HCT116 (cell line): ENCODE data around the gene HLA-DMA. TPM values are rescaled to one million over a fixed set of nuclear protein-coding genes. Genes with fewer than 3 reads are reported as not detected.

ENCODE experiments used
- ATAC-seq: fragments of 200-7000 bp; cut with Tn5 transposase; 2 replicates; pipeline ENCODE4 v1.9.1; 2020; ENCODE audit warnings: mild to moderate bottlenecking, moderate library complexity
- BruUV-seq: library from RNA; stranded (reverse); fragments of 400-500 nt; replicated peaks from 2 replicates; lab custom pipeline; 2021; lab: Mats Ljungman, UMichigan
- CTCF ChIA-PET: fragments of 300-600 bp; sonication (Branson Sonifier 250); formaldehyde crosslinking; loops from one replicate; lab custom pipeline; 2021; ENCODE audit warnings: antibody characterized with exemption; lab: Charles Lee
- POLR2A ChIA-PET: fragments of 300-600, 350-600 bp; sonication (Branson Sonifier 250); formaldehyde crosslinking; loops from one replicate; lab custom pipeline; 2021; ENCODE audit warnings: antibody characterized with exemption; lab: Charles Lee
- RAD21 ChIA-PET, 2 experiments: fragments of 300-600 bp; sonication (Branson Sonifier 250); formaldehyde crosslinking; loops; one replicate each; lab custom pipeline; 2023; ENCODE audit warnings: low total read pairs in 2 of 2; ENCODE audit not compliant: uncharacterized antibody in 2 of 2, unreplicated experiment in 2 of 2, low non-redundant PET in 1 of 2; lab: Charles Lee
- DNase-seq: peaks from one replicate; pipeline ENCODE4 v3.0.0-alpha.2; 2010; ENCODE audit warnings: low read depth, low spot score
- H2AFZ ChIP-seq: fragments of 200-600 bp; shearing (Covaris generic), sonication (generic); 2 replicates; pipeline ENCODE4 v1.6.1; 2017; ENCODE audit warnings: low read depth, mixed run types, mixed read lengths, antibody characterized with exemption, low read length; ENCODE audit not compliant: poor library complexity, severe bottlenecking
- H3K27ac ChIP-seq: 2 replicates; pipeline ENCODE4 v1.5.1; 2012; ENCODE audit warnings: low read depth, low read length
- H3K27me3 ChIP-seq: fragments of 200-600 bp; sonication (generic); 2 replicates; pipeline ENCODE4 v1.6.1; 2016; ENCODE audit warnings: mixed run types, low read length, mixed read lengths; ENCODE audit not compliant: insufficient read depth
- H3K36me3 ChIP-seq, 2 experiments: fragments of 200-500 bp in 1 of 2; fragments of 200-600 bp in 1 of 2; sonication (Bioruptor generic) in 1 of 2; sonication (generic) in 1 of 2; 2 replicates each; pipeline versions ENCODE4 v1.5.1 to v1.6.1; 2014 to 2016; ENCODE audit warnings: low read length in 2 of 2, inconsistent platforms in 1 of 2, mixed read lengths in 1 of 2, mixed run types in 1 of 2; ENCODE audit not compliant: insufficient read depth in 2 of 2, control insufficient read depth in 1 of 2
- H3K4me1 ChIP-seq, 2 experiments: fragments of 200-600 bp in 1 of 2; sonication (generic) in 1 of 2; 2 replicates each; pipeline versions ENCODE4 v1.5.1 to v1.6.1; 2012 to 2017; ENCODE audit warnings: low read length in 2 of 2, inconsistent platforms in 1 of 2, mild to moderate bottlenecking in 1 of 2, mixed read lengths in 1 of 2, mixed run types in 1 of 2, moderate library complexity in 1 of 2; ENCODE audit not compliant: insufficient read depth in 2 of 2, control insufficient read depth in 1 of 2
- H3K4me2 ChIP-seq: fragments of 200-600 bp; sonication (generic); 2 replicates; pipeline ENCODE4 v1.6.1; 2017; ENCODE audit warnings: mixed run types, low read length, mixed read lengths
- H3K4me3 ChIP-seq, 2 experiments: fragments of 200-600 bp in 1 of 2; sonication (generic) in 1 of 2; replicated peaks in 1 of 2; 2 replicates each; pipeline ENCODE4 v1.5.1; 2011 to 2016; ENCODE audit warnings: low read length in 2 of 2, control low read depth in 1 of 2, low read depth in 1 of 2, mild to moderate bottlenecking in 1 of 2, mixed read lengths in 1 of 2, mixed run types in 1 of 2
- H3K79me2 ChIP-seq: fragments of 200-600 bp; sonication (generic); 2 replicates; pipeline ENCODE4 v1.6.1; 2017; ENCODE audit warnings: mild to moderate bottlenecking, mixed run types, low read length, moderate library complexity, mixed read lengths; ENCODE audit not compliant: insufficient read depth
- H3K9ac ChIP-seq: fragments of 200-600 bp; sonication (generic); 2 replicates; pipeline ENCODE4 v1.6.1; 2016; ENCODE audit warnings: low read length, mixed read lengths
- H3K9me2 ChIP-seq: fragments of 200-600 bp; sonication (generic), shearing (Covaris generic); 2 replicates; pipeline ENCODE4 v1.6.1; 2017; ENCODE audit warnings: mixed run types, mild to moderate bottlenecking, moderate library complexity; ENCODE audit not compliant: insufficient read depth
- H3K9me3 ChIP-seq, 2 experiments: fragments of 200-500 bp in 1 of 2; fragments of 200-600 bp in 1 of 2; sonication (Bioruptor generic) in 1 of 2; sonication (generic) in 1 of 2; 2 replicates each; pipeline ENCODE4 v1.6.1; 2014 to 2017; ENCODE audit warnings: low read length in 2 of 2, mixed read lengths in 2 of 2, inconsistent platforms in 1 of 2, low read depth in 1 of 2, mild to moderate bottlenecking in 1 of 2, mixed run types in 1 of 2, moderate library complexity in 1 of 2; ENCODE audit not compliant: control insufficient read depth in 1 of 2, insufficient read depth in 1 of 2
- H4K20me1 ChIP-seq: fragments of 200-600 bp; sonication (generic), shearing (Covaris generic); 2 replicates; pipeline ENCODE4 v1.6.1; 2017; ENCODE audit warnings: mixed run types, mild to moderate bottlenecking, moderate library complexity; ENCODE audit not compliant: insufficient read depth
- ATF3 ChIP-seq: IDR thresholded peaks from 2 replicates; pipeline ENCODE4 v1.6.1; 2012
- CBX3 ChIP-seq: IDR thresholded peaks from 2 replicates; pipeline ENCODE4 v1.6.1; 2012; ENCODE audit warnings: low read depth
- EGR1 ChIP-seq: IDR thresholded peaks from 2 replicates; pipeline ENCODE4 v1.6.1; 2012; ENCODE audit warnings: low read depth
- ELF1 ChIP-seq: IDR thresholded peaks from 2 replicates; pipeline ENCODE4 v1.6.1; 2012; ENCODE audit warnings: low read depth, borderline replicate concordance
- EZH2phosphoT487 ChIP-seq: fragments of 200-600 bp; IDR thresholded peaks from 2 replicates; pipeline ENCODE4 v1.6.1; 2018; ENCODE audit warnings: antibody characterized with exemption, borderline replicate concordance
- FOSL1 ChIP-seq: IDR thresholded peaks from 2 replicates; pipeline ENCODE4 v1.6.1; 2012; ENCODE audit warnings: low read depth
- JUND ChIP-seq: IDR thresholded peaks from 2 replicates; pipeline ENCODE4 v1.6.1; 2012
- POLR2A ChIP-seq: IDR thresholded peaks from 2 replicates; pipeline ENCODE4 v1.7.0; 2011; ENCODE audit warnings: borderline replicate concordance; ENCODE audit not compliant: insufficient read depth, insufficient read length; ENCODE audit errors: extremely low read depth
- POLR2AphosphoS5 ChIP-seq: IDR thresholded peaks from 2 replicates; pipeline ENCODE4 v1.6.1; 2011; ENCODE audit warnings: mild to moderate bottlenecking, low read depth, low read length, moderate library complexity
- RAD21 ChIP-seq: IDR thresholded peaks from 2 replicates; pipeline ENCODE4 v1.6.1; 2012; ENCODE audit warnings: low read depth, mild to moderate bottlenecking
- SIN3A ChIP-seq: IDR thresholded peaks from 2 replicates; pipeline ENCODE4 v1.6.1; 2012; ENCODE audit warnings: low read depth
- SRF ChIP-seq: IDR thresholded peaks from 2 replicates; pipeline ENCODE4 v1.6.1; 2012; ENCODE audit warnings: low read depth
- TCF7L2 ChIP-seq: IDR thresholded peaks from 2 replicates; pipeline ENCODE4 v1.7.0; 2011; ENCODE audit warnings: borderline replicate concordance, inconsistent platforms; ENCODE audit not compliant: insufficient read depth, insufficient read length; ENCODE audit errors: extremely low read depth
- intact Hi-C: fragments of 100-400 bp; cut with micrococcal nuclease; formaldehyde crosslinking; loops from 2 replicates; pipeline ENCODE4 v1.10.0; 2022
- total RNA-seq: library from RNA; stranded (reverse); gene quantifications from one replicate; pipeline ENCODE4 v1.2.1, GENCODE V29; 2021; ENCODE audit not compliant: unreplicated experiment
- TF ChIP-seq, protein P1 (sequence below): IDR thresholded peaks from 2 replicates; pipeline ENCODE4 v1.6.1; 2011; ENCODE audit warnings: mild to moderate bottlenecking, low read length, moderate library complexity; ENCODE audit not compliant: insufficient replicate concordance; ENCODE audit errors: extremely low read depth
- TF ChIP-seq, protein P2 (sequence below): IDR thresholded peaks from 2 replicates; pipeline ENCODE4 v1.6.1; 2012; ENCODE audit warnings: low read depth

HLA-DMA gene
- total RNA-seq, 1 experiment from 2014 or later, result 12.1 TPM

DNA sequence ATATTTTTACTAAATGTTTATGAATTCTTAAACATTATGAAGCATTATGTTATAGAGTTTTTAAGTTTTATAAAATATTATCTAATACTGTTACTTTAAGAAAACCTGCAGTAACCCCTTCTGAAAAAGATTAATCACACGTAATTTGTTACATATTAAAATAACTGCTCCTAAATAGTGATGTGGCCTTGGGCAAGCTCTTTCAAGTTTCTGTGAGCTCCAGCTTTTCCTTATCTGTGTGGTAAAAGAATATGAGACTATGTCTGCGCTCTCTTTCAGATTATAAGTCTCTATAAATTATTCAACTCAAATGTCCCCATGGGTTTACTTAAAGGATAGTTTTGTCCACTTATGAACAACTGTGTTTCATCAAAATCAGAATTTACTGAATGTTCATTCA lies 44.0 kb downstream of the HLA-DMA start:
- no peak overlapping the region for H3K4me2 ChIP-seq
- TF ChIP-seq ATF3 (no peak), SIN3A (no peak), EZH2phosphoT487 (no peak), TCF7L2 (no peak), ELF1 (no peak)
- TF ChIP-seq, protein P1, sequence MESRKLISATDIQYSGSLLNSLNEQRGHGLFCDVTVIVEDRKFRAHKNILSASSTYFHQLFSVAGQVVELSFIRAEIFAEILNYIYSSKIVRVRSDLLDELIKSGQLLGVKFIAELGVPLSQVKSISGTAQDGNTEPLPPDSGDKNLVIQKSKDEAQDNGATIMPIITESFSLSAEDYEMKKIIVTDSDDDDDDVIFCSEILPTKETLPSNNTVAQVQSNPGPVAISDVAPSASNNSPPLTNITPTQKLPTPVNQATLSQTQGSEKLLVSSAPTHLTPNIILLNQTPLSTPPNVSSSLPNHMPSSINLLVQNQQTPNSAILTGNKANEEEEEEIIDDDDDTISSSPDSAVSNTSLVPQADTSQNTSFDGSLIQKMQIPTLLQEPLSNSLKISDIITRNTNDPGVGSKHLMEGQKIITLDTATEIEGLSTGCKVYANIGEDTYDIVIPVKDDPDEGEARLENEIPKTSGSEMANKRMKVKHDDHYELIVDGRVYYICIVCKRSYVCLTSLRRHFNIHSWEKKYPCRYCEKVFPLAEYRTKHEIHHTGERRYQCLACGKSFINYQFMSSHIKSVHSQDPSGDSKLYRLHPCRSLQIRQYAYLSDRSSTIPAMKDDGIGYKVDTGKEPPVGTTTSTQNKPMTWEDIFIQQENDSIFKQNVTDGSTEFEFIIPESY, result no peak
- TF ChIP-seq, all 23 proteins: peak for 0
- Histone ChIP-seq H3K9me3 (no peaks in the 10 kb centered on the region), H2AFZ (no peak overlapping the region), H4K20me1 (no peaks in the 10 kb centered on the region), H3K4me1 (no peaks in the 10 kb centered on the region), H3K27me3 (0 out of 2 replicates have a peak, but pooled peaks cover 3% of the 10 kb centered on the region), H3K27ac (no peak overlapping the region), H3K9ac (no peak overlapping the region), H3K79me2 (no peaks in the 10 kb centered on the region), H3K9me2 (no peaks in the 10 kb centered on the region), H3K4me3 (no peak overlapping the region), H3K36me3 (no peaks in the 10 kb centered on the region)
- intact Hi-C loops, result no loop called here
- POLR2A ChIA-PET, result no interaction called here
- ATAC-seq (no peak), DNase-seq (no peak)
- RAD21 ChIA-PET, result no interaction called here
- CTCF ChIA-PET, result interaction anchor here (1.7 kb wide), 1 partner anchor 25 kb away, joined by 8 read pairs; no protein-coding TSS in a partner anchor
- BruUV-seq, result no TSS peak

DNA sequence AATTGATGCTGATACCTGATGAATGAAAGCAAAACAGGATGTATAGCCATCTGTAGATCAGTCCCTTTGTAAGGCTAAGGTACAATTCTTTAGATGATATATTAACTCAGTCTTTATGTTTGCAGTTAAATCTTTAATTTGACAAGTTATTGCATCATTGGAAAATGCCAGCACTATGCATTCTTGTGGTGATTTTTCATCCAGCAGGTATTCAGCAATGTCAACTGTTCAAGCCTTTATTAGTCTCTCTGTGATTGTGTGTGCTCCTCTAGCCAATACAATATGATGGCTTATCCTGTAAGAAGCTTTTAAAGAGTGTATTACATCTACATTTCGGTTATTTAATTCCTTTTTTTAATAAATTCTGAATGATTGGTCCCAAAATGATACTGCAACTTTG lies 46.4 kb downstream of the HLA-DMA start:
- ChIA-PET RAD21 (no interaction called here), CTCF (no interaction called here), POLR2A (no interaction called here)
- DNase-seq (no peak), ATAC-seq (no peak)
- no peaks in the 10 kb centered on the region for H3K36me3 ChIP-seq
- no peaks in the 10 kb centered on the region for H3K9me2 ChIP-seq
- no peaks in the 10 kb centered on the region for H3K9me3 ChIP-seq
- no peak overlapping the region for H3K4me2 ChIP-seq
- H3K4me1 ChIP-seq, result no peaks in the 10 kb centered on the region
- no TSS peak for BruUV-seq
- H3K4me3 ChIP-seq, result no peak overlapping the region
- H3K9ac ChIP-seq, result no peak overlapping the region
- no peak overlapping the region for H3K27ac ChIP-seq
- no peaks in the 10 kb centered on the region for H3K79me2 ChIP-seq
- H3K27me3 ChIP-seq, result no peaks in the 10 kb centered on the region
- intact Hi-C loops, result no loop called here
- H2AFZ ChIP-seq, result no peak overlapping the region
- H4K20me1 ChIP-seq, result no peaks in the 10 kb centered on the region
- TF ChIP-seq JUND (no peak), SRF (no peak), ELF1 (no peak), POLR2A (no peak), FOSL1 (no peak), EGR1 (no peak), CBX3 (no peak), RAD21 (no peak), POLR2AphosphoS5 (no peak)
- TF ChIP-seq, protein P2, sequence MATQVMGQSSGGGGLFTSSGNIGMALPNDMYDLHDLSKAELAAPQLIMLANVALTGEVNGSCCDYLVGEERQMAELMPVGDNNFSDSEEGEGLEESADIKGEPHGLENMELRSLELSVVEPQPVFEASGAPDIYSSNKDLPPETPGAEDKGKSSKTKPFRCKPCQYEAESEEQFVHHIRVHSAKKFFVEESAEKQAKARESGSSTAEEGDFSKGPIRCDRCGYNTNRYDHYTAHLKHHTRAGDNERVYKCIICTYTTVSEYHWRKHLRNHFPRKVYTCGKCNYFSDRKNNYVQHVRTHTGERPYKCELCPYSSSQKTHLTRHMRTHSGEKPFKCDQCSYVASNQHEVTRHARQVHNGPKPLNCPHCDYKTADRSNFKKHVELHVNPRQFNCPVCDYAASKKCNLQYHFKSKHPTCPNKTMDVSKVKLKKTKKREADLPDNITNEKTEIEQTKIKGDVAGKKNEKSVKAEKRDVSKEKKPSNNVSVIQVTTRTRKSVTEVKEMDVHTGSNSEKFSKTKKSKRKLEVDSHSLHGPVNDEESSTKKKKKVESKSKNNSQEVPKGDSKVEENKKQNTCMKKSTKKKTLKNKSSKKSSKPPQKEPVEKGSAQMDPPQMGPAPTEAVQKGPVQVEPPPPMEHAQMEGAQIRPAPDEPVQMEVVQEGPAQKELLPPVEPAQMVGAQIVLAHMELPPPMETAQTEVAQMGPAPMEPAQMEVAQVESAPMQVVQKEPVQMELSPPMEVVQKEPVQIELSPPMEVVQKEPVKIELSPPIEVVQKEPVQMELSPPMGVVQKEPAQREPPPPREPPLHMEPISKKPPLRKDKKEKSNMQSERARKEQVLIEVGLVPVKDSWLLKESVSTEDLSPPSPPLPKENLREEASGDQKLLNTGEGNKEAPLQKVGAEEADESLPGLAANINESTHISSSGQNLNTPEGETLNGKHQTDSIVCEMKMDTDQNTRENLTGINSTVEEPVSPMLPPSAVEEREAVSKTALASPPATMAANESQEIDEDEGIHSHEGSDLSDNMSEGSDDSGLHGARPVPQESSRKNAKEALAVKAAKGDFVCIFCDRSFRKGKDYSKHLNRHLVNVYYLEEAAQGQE, result no peak
